IPS DF 4.7 (cell line): ENCODE data around the gene GABBR1.

Source experiments
- DNase-seq: peaks from one replicate; pipeline ENCODE4 v3.0.0-alpha.2; 2013; ENCODE audit warnings: low spot score; ENCODE audit errors: extremely low read depth

Gene GABBR1

DNA sequence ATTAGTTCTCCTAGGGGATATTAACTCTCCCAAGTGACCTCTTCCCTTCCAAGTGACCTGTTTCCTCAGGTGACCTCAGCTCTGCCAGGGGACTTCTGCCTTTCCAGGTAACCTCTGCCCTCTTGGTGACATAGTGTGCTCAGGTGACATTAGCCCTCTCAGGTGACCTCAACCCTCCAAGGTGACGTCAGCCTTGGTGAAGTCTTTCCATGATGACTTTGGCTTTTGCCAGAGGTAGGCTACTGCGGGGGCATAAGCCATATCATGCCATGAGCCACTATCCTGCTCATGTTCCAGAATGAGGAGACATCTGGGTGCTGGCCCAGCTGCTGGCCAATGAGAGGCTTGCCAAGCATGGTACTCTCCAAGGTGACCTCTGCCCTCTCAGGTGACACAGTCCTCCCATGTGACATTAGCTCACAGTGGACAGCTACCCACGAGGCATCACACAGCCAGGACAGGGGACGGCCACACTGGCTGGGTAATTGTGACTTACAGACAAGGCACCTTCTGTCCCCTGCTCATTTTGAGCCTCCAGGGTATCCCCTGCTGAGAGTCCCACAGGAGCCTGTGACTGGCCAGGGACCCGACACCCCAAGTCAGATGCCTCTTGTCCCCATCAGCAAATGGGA, 104.6 kb downstream of the GABBR1 start:
- DNase-seq, result no peak

DNA sequence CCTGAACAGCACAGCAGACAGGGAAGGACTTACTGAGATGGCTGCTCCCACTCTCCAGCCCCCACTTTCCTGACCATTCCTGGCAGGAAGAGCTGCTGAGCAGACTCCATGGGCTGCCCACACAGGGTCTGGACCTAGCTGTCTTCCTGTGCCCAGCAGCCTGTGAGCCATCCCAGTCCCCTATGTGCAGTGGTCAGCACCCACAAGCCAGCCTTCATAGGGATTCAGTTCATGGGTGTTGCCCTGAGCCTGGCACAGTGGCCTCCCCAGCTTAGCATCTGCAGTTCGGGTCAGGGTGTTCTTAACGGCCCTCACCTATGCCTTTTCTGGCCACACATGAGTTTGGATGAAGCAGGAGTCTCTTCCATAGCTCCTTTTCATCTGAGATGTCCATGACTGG, 105.4 kb downstream of the GABBR1 start:
- DNase-seq, result no peak

DNA sequence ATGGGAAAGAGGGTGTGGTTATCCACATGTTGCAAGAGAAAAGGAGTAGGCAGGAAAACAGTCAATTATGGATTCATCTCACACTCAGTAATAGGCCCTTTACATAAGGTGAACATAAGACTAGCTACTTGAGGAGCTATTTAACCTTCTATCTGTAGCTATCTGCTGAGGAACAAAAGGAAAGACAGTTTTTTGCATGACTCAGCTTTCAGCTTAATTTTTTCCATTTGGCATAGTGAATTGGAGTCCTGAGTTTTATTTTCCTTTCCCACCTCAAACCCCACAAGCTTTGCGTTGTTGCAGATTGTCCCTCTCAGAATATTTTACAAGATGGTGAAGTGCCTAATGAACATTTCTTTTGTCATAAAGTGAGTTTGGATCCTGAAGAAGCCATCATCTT, 105.9 kb downstream of the GABBR1 start:
- DNase-seq, result no peak

DNA sequence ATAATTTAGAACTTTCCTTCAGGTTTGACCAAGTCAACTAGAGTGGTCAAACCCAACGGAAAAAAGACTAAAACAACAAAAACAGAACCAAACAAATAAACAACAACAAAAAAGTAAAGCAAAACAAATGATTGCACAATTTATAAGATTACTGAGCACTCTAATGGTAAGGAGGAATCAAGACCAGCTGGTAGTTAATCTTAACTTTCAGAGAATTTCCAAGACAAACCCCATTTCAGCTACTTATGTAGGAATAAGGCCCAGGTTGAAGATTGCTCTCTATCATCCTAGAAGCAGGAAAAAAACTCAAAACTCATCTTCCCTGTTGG, 107.7 kb downstream of the GABBR1 start:
- no peak for DNase-seq

DNA sequence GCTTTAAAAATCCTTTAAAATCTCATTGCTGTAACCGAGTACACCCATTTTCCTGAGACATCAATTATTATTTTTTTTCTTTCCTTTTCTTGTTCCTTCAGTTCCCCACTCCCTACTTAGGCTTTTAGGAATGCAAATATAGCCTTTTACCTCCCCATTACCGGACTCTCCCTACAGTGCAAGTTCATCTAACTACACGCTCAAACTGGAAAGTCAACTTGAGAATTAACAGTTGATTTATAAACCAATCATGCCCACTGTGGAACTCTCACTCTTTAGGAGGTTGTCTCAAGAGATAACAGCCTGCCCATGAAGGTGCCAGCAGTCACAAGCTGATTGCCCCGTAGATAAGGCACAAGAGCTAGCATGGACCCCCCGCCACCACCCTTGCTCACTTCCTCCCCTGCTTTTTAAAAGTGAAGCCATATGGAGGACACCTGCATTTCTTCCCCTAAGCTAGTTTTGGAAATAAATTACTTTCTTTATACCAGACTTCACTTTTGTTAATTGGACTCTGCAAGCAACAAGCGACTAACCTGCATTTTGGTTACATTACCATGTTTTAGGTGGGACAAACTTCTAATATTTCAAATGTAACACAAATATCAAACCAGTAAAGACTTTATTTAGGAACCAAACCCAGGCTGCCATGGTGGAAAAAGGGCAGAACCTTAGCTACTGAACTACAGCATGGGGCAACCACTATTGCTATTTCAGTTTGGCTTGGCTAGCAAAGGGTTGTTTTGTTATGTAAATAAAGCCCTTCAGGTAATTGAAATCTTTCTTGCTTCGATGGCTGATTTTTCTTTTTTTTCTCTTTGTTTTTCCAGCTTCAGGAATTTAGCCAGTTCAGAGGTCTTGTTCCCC, 108.3 kb downstream of the GABBR1 start:
- peak; percentile 5 for DNase-seq

DNA sequence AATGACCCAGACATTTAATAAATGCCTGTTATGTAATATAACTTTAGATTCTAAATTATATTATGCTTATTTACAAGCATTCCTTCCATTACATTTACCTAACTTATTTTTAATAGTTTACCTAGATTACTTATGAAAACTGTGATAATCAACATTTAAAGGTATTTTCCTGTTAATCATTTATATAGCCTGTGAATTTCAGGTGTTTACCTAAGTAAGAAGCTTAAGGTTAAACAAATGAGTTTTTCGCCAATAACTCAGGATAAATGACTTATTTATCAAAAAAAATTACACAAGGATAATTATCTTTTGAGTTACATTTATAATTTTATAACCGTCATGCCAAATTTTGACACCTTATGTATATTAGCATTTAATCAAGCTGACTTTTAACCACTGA, 108.9 kb downstream of the GABBR1 start:
- DNase-seq, result no peak

DNA sequence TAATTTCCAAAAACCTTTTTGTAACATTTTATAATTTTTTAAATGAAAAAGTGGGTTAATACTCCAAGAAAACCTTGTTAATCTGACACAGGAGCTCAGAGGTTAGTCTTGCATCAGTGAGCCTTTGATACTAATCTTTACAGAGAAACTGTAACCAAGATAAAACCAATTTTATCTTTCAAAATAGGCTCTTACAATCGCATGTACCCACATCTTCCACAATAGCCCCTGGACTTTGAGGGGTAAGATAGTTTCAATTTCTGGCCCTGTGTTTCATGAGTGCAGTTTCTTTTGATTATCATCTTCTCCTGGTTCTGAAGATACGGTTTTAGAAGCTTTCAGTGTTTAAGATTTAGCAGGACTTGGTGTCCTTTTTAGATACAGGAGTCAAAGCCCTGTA, 110.8 kb downstream of the GABBR1 start:
- no peak for DNase-seq

DNA sequence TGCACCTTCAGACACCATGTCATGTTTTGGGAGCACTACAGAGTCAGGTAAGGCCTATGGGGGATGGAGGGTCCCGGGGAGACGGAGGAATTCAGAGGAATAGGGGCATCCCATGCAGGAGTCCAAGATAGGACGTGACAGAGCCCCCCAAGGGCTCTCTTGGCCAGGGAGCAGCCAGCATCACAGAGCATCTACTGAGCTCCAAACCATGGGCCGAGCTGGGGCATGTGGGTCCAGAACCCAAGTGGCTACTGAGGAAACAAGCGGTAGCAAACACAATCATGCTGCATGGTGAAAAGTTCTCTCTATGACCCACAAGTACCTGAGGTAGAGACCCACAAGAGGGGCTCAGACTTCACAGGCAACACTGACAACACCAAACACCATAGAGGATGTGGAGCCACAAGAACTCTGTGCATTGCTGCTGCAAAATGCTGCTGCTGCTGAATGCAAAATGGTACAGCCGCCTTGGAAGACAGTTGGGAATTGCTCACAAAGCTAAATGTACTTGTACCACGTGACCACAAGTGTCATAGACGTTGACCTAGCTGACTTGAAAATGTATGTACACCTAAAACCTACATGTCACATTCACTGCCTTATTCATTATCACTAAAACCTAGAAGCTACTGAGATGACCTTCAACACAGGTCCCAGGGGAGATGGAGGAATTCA, 111.8 kb downstream of the GABBR1 start:
- DNase-seq, result no peak

DNA sequence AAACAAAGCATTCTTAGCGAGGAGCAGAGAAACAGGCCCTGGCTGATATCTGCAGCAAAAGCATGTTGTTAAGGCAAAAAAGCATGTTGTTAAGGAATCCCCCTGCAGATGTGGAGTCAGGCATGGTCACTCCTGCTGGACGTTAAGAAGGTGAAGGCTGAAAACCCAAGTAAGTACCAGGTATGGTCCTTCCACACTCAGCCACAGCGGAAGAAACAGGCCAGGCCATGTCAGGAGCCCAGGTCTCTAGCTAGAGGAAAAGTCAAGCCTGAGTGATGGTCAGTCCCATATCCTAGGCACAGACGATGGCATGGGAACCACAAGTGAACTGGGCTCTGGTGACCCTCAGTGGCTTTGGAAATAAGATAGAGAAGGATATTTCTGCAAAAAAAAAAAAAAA, 112.8 kb downstream of the GABBR1 start:
- no peak for DNase-seq

DNA sequence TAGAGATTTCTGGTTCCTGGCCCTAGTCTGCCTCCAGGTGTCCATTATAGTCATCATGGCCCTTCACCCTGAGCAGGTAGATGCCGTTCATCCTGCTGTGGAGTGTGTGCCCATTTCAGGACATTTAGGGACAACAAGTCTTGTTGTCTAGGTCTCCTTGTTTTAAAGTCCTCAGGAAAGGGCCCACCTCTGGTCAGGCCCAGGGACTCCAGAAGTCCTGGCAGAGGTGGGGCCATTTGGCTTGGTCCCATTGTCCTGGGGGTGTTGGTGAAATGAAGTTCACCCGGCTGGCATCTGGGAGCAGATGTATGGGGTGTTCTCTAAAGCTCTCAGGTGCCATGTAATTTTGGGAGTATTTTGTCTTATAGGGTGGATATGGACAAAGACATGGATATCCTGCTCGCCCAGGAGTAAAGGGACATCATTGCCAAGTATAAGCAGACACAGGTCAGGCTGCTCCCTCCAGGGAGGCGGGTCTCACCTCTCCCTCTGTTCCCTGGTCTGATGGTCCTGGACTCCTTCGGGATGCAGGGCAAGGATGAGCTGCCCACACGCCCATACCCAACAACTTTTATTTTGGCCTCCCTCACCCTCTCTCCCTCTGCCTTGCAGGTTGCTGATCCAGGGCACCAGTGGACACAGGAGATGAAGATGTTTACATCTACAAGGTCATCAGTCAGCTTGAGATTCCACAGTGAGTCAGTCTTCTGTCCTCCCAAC, 113.5 kb downstream of the GABBR1 start:
- no peak for DNase-seq

DNA sequence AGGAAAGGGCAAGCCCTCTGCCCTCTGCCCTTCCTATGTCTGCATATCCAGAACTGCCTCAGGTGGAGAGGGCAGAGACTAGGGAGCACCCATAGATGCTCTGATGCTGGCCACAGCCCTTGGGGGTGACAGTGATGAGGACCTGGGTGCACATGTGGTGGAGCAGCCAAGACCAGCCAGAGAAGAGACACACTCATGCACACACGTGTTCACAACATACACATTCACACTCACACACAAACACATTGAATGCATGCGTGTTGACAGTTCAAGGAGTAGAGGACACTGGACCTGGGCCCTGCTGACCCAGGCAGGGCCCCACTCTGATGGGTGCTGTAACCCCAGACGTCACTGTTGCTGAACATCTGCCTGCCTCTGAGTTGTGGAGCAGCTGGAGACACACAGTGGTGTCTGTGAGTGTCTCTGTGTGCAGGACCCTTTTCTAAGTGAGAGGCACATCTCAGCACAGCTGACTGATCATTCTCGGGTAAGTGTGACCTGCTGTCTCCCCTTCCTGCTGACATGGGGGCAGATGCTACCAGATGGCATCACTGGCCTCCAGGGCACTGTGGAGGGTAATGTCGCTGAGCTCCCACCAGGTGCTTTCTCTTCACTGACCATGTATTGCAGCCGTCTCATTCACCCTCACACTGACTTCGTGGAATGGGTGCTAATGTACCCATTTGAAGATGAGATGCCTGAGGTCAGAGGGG, 115.1 kb downstream of the GABBR1 start:
- no peak for DNase-seq

DNA sequence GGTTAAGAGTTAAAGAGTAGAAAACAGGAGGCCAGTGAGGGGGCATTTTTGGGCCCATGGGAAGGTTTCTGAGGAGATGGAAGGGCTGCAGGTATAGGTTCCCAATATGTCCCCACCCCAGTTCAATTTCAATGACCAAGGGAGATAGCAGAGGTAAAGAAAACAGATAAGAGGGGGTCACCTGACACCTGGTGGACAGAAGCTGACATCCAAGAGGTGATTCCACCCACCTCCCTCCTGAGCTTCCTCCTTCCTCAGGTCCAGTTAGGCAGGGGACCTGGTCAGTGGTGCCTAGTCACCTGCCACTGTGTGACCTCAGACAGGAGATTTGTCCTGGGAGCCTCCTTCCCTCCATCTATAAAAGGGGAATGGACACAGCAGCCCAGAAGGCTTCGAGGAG, 115.7 kb downstream of the GABBR1 start:
- DNase-seq, result no peak

DNA sequence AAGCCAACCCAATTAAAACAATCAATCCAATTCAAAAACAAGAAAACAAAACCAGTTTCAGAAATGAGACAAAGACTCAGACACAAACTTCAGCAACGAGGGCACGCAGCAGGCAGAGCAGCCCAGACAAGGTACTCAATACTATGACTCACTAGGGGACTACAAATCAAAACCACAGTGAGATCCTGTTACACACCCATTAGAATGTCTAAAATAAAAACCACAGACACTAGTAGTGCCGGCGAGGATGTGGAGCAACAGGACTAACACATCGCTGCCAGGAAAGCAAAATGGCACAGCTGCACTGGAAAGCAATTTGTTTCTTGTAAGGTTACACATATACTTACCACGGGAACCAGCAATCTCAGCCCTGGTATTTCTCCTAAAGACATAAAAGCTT, 116.9 kb downstream of the GABBR1 start:
- no peak for DNase-seq

DNA sequence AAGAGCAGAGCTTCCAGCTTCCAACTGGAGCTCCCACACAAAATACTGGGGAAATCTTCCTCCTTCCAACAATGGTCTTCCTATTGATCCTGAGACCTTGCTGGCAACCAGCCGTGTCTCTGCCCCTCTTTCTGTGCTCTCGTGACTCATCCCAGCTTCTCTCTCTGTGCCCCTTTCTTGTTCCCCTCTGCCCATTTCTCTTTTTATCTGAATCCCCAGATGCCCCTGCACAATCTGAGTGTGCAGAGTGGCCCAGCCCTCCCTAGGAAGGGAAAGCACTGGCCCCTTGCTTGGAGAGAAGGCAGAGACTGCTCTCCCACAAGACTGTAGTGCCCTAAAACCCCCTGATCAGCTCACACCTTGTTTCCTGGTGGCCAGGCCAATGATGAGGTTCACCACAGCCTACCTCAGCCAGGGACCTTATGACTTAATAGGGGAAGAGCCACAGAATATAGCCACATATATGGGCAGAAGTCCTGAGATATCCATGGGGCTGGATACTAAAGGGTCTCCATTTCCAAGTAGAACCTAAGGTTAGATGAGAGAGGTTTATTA, 122.2 kb downstream of the GABBR1 start:
- no peak for DNase-seq

DNA sequence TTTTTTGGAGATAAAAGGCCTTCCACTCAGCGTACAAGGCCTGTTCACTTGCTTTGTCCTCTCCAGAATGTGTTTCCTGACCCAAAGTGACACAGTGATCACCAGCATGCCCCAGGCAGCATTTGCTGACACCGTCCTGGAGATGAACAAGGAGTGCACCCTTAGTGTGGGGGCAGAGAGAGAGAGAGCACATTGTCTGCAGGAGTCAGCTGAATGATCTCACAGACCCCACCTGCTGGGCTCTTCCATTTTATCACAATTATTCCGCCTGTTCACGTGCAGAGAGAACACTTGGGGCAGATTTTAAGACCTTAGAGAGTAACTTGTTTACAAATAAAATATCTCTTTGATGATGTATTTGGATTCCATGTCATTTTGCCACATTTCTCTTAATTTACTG, 122.8 kb downstream of the GABBR1 start:
- DNase-seq, result no peak
